ENCODE results near the gene BBS9. TPM values are rescaled to one million over a fixed set of nuclear protein-coding genes. Genes with fewer than 3 reads are reported as not detected.

The BBS9 gene
- total RNA-seq, 1 experiment from 2014 or later, result 26.4 TPM

GRCh38 chr7:33286501-33286900, 157.1 kb downstream of the BBS9 start:
- Histone ChIP-seq H2AK5ac (ENCODE audit: insufficient read length, low read length) (no peak overlapping the region), H2AFZ (ENCODE audit: low read length) (no peak overlapping the region), H3K27me3 (ENCODE audit: insufficient read depth, low read length) (no peaks in the 10 kb centered on the region), H3K4me2 (ENCODE audit: insufficient read depth, insufficient read length, low read length) (no peak overlapping the region), H3K9me3 (ENCODE audit: control insufficient read depth, low read depth, low read length) (peaks cover 8% of the 10 kb centered on the region), H3K27ac (ENCODE audit: insufficient read length, low read depth, low read length) (no peak overlapping the region), H3K23ac (ENCODE audit: insufficient read length, low read depth, low read length) (no peak overlapping the region), H3K23me2 (ENCODE audit: insufficient read length, low read depth, low read length, poor library complexity, severe bottlenecking) (no peaks in the 10 kb centered on the region), H2BK20ac (ENCODE audit: low read depth, low read length, poor library complexity, severe bottlenecking) (no peak overlapping the region), H2BK5ac (ENCODE audit: insufficient read length, low read length) (no peak overlapping the region), H3K4me1 (ENCODE audit: insufficient read depth, low read length) (no peaks in the 10 kb centered on the region), H3K79me1 (ENCODE audit: insufficient read depth, low read depth, low read length, poor library complexity, severe bottlenecking) (no peaks in the 10 kb centered on the region), H4K91ac (ENCODE audit: insufficient read length, low read depth, low read length) (no peak overlapping the region), H4K20me1 (ENCODE audit: control insufficient read depth, insufficient read depth, insufficient read length) (no peaks in the 10 kb centered on the region), H4K8ac (replicated peaks; ENCODE audit: insufficient read length, low read depth, low read length) (no peak overlapping the region), H2BK15ac (ENCODE audit: low read depth, low read length) (no peak overlapping the region), H2BK12ac (ENCODE audit: insufficient read length, low read depth, low read length) (no peak overlapping the region), H3K79me2 (ENCODE audit: insufficient read depth, low read length) (no peaks in the 10 kb centered on the region), H4K5ac (ENCODE audit: insufficient read length, low read depth, low read length) (no peak overlapping the region), H3K4ac (ENCODE audit: low read depth, low read length) (no peak overlapping the region), H3K14ac (ENCODE audit: insufficient read depth, low read length) (no peak overlapping the region), H3K9ac (ENCODE audit: extremely low read depth, insufficient read length, low read length) (no peak overlapping the region), H3T11ph (ENCODE audit: low read length) (no peak overlapping the region), H3K56ac (ENCODE audit: insufficient read length, low read depth, low read length) (no peak overlapping the region), H3K18ac (ENCODE audit: insufficient read length, low read depth, low read length) (no peak overlapping the region), H2BK120ac (ENCODE audit: low read depth, low read length, poor library complexity, severe bottlenecking) (no peak overlapping the region)
- TF ChIP-seq, protein P1, sequence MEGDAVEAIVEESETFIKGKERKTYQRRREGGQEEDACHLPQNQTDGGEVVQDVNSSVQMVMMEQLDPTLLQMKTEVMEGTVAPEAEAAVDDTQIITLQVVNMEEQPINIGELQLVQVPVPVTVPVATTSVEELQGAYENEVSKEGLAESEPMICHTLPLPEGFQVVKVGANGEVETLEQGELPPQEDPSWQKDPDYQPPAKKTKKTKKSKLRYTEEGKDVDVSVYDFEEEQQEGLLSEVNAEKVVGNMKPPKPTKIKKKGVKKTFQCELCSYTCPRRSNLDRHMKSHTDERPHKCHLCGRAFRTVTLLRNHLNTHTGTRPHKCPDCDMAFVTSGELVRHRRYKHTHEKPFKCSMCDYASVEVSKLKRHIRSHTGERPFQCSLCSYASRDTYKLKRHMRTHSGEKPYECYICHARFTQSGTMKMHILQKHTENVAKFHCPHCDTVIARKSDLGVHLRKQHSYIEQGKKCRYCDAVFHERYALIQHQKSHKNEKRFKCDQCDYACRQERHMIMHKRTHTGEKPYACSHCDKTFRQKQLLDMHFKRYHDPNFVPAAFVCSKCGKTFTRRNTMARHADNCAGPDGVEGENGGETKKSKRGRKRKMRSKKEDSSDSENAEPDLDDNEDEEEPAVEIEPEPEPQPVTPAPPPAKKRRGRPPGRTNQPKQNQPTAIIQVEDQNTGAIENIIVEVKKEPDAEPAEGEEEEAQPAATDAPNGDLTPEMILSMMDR (conservative IDR thresholded peaks at IDR 0.05), result no peak
- no peak overlapping the region for H3K27ac Mint-ChIP-seq
- H3K9me3 Mint-ChIP-seq, result peaks cover 4 to 7% of the 10 kb centered on the region in 2 experiments; a peak in 3 of 5 replicates
- no CpG with 5 or more reads among the region's 1 CpG for WGBS (ENCODE audit: extremely low coverage, insufficient read length, low lambda C conversion rate)
- H3K27me3 Mint-ChIP-seq (ENCODE audit: low read depth), result no peaks in the 10 kb centered on the region
- DNase-seq, result no peak
- H3K4me1 Mint-ChIP-seq, result peaks cover 3 to 4% of the 10 kb centered on the region in 2 experiments
- H3K4me3 Mint-ChIP-seq, result no peak overlapping the region
- H3K36me3 Mint-ChIP-seq (ENCODE audit: insufficient read depth in 1 of 3, low read depth in 3 of 3), result peaks cover 4 to 13% (median 10%) of the 10 kb centered on the region in 3 experiments; a peak in 5 of 7 replicates
